ENCODE measurements around the gene SBF2. TPM values are rescaled to one million over a fixed set of nuclear protein-coding genes. Genes with fewer than 3 reads are reported as not detected.
A peak's percentile ranks its signal among the peaks of the same experiment; 100 is the strongest.

Gene SBF2
- total RNA-seq, 2 donors from 2014 or later = 13.4 to 28.8 TPM

DNA sequence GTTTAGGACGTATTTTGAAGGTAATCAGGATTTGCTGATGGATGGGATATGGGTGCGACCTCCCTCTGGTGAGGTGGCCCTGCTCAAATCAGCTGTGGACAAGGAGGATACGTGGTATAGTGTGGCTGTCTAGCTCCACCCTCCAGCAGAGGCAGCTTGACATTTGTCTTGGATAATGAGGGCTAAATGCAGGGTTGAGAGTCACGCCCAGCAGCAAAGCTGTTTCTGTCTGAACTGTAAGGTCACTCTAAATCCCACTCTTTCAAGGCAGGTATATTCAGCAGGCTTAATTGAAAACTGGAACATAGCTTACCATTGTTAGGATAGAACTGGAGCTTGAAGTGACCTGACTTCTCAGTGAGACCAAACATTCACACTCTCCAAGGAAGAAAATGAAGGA, 531.5 kb downstream of the SBF2 start:
- H3K27ac Mint-ChIP-seq = no peak overlapping the region
- H3K36me3 Mint-ChIP-seq (ENCODE audit: insufficient read depth in 2 of 2) = peaks cover 0 to 1% of the 10 kb centered on the region in 2 donors
- DNase-seq = no peak
- H3K4me1 Mint-ChIP-seq (ENCODE audit: low read depth) = peaks cover 40% of the 10 kb centered on the region
- no peaks in the 10 kb centered on the region for H3K27me3 Mint-ChIP-seq (ENCODE audit: low read depth)
- H3K4me3 Mint-ChIP-seq = no peak overlapping the region
- H3K9me3 Mint-ChIP-seq = no peaks in the 10 kb centered on the region
- no peak for ATAC-seq (replicated peaks in 1 of 2)

DNA sequence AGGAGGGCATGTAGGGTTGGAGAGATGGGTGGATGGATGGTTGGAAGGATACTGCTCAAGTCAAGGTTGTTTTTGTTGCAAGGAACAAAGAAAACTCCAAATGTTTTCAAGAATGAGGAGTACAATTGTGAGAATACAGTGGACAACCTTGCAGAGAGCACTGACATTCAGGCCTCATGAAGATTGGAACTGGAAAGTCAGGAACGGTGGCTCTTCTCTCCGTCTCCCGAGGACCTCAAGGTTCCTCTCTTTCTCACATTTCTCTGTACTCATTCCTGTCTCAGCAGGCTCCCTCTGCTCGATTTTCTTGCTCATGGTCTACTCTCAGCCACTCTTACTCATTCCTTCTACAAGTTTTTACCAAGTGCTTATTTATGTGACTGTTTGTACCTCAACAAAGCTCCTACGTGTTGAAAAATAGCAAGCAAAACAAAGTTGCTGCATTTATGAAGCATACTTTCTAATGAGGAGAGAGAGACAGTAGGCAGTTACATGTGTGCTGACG, 532.5 kb downstream of the SBF2 start:
- DNase-seq = no peak
- Mint-ChIP-seq H3K27ac (no peak overlapping the region), H3K4me1 (ENCODE audit: low read depth) (peaks cover 50% of the 10 kb centered on the region), H3K4me3 (peak overlapping the region in 1 of 2 donors; percentile 5), H3K36me3 (ENCODE audit: insufficient read depth in 2 of 2) (peaks cover 0 to 1% of the 10 kb centered on the region in 2 donors), H3K9me3 (no peaks in the 10 kb centered on the region), H3K27me3 (ENCODE audit: low read depth) (no peaks in the 10 kb centered on the region)
- no peak for ATAC-seq (replicated peaks in 1 of 2)

DNA sequence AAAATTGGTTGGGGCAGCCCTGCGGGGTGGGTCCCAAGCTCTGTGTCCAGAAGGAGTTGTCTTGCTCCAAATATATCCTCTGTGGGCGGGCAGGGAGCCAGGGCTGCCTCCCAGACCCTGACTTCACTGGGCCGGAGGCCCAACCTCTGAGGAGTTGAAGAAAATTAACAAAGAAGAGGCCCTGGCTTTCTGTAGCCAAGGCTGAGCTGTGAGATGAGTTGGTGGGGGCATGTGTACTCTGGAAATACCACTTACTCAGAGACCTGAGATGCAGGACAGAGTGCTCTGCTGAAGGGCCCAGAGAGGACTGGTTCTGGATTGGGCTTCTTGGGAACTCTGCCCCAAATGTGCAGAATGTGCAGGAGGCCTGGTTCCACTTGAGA, 533.8 kb downstream of the SBF2 start:
- ATAC-seq (replicated peaks in 1 of 2) (no peak), DNase-seq (no peak)
- H3K27ac Mint-ChIP-seq = no peak overlapping the region
- H3K9me3 Mint-ChIP-seq = no peaks in the 10 kb centered on the region
- peak overlapping the region; percentile 90 to 93 for H3K4me3 Mint-ChIP-seq
- peaks cover 61% of the 10 kb centered on the region for H3K4me1 Mint-ChIP-seq (ENCODE audit: low read depth)
- peaks cover 0 to 1% of the 10 kb centered on the region in 2 donors for H3K36me3 Mint-ChIP-seq (ENCODE audit: insufficient read depth in 2 of 2)
- no peaks in the 10 kb centered on the region for H3K27me3 Mint-ChIP-seq (ENCODE audit: low read depth)

DNA sequence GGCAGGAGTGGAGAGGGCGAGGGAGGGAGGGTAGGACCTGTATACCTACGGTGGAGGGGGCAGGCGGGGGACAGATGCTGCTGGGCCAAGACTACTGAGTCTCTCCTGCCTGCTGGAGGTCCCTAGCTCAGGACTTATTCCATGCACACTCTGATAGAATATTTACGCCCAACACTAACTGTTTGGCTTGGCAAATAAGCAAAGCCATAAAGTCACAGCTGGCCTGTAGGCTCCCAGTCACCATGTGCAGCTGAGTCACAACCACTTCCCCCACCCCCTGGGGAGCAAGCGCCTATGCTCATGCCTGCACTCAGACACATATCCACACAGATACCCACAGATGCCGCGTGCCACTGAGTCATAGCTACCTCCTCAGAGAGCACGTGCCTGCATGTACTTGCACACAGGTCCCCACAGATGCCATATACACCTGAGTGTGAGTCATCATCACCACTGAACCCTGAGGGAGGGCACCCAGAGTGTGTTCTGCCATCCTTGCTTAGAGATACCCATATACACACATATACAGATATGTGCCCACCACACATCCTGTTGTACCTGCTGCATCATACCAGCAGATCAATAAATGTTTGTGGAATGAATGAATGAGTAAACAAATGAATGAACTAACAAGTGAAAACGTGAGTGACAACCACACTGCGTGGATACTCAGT, 534.4 kb downstream of the SBF2 start:
- Mint-ChIP-seq H3K27me3 (ENCODE audit: low read depth) (no peaks in the 10 kb centered on the region), H3K4me3 (peak overlapping the region; percentile 90 to 93), H3K9me3 (no peaks in the 10 kb centered on the region), H3K27ac (peak overlapping the region; percentile 93), H3K36me3 (ENCODE audit: insufficient read depth in 2 of 2) (peaks cover 0 to 1% of the 10 kb centered on the region in 2 donors), H3K4me1 (ENCODE audit: low read depth) (peaks cover 62% of the 10 kb centered on the region)
- peak; percentile 90 to 91 for ATAC-seq (replicated peaks in 1 of 2)
- DNase-seq = peak; percentile 92 to 98

DNA sequence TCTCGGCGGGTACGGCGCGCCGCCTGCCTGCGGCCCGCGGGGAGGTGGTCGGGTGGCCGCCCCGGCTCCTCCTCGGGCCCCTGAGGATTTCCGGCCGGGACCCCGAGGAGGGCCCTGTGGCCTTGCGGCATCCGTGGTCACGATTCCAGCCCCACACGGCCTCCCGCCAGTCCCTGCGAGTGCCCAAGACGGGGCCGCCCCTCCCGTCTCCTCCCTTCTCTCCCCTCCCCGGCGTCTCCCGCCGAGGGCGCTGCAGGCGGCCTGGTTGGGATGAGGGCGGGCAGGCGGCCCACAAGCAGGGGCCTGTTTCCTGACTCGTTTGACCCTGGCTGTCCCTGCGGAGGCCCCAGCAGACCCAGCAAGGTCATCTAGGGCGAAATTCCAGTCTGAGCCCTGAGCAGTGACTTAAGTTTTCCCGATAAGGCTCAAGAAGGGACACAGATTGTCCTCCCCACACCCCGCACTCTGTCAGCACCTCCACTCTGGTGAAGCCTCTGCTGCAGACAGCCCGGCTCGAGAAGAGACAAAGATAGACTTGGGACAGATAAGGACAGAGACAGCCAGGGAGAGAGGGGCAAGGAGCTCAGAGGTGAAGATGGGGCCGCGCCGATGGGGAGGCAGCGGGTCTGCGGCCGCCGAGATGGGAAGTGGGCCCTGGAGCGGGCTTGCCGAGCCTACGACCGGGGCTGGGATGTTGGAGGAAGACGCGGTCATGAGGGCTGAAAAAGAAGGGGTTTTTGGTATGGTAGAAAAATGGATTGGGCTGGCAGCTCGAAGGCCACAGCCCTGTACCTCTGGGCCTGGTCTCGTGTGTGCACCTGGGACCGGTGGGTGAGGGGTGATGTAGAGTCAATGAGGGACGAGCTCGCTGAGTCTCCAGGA, 535.1 kb downstream of the SBF2 start:
- peaks cover 66% of the 10 kb centered on the region for H3K4me1 Mint-ChIP-seq (ENCODE audit: low read depth)
- ATAC-seq (replicated peaks in 1 of 2) (peak; percentile 23 to 24), DNase-seq (peak; percentile 67 to 70)
- no peaks in the 10 kb centered on the region for H3K9me3 Mint-ChIP-seq
- H3K27me3 Mint-ChIP-seq (ENCODE audit: low read depth) = no peaks in the 10 kb centered on the region
- H3K27ac Mint-ChIP-seq = peak overlapping the region; percentile 93
- H3K36me3 Mint-ChIP-seq (ENCODE audit: insufficient read depth in 2 of 2) = peaks cover 0 to 1% of the 10 kb centered on the region in 2 donors
- H3K4me3 Mint-ChIP-seq = peak overlapping the region; percentile 90 to 93

DNA sequence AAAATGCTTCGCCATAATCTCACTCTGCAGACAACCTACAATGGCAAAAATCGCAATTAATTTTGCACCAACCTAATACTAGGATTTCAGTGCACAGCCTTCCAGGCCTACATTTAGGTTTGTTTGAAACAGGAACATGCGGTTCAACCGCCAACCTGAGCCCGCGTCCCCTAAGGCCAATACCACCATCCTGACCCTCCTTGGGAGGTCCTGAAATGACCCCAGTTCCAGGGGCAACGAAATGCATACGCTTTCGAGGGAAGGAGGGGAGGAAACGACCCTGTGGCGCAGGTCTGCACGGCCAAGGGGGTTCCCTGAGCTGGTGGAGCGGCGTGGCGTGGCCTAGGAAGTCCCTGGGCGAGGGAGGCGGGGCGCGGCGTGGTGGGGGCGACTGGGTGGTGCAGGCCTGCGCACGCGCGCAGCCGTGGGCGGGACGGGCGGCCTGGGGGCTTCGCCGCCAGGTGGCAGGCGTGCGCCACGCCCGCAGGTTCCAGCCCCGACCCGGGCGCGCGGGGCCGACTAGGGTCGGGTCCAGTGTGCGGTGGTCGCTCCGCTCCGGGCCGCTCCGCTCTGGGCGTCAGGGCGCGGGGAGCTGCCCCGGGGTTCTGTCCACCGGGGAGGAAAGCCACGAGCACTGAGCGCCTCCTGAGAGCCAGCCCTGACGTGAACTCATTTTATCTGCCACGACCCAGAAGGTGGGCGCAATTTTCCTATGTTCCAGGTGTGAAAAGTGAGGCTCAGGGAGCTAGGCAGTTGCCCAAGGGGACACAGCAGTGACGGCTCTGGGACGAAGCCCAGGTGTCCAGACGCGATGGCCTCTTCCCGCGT, 536.0 kb downstream of the SBF2 start:
- H3K4me1 Mint-ChIP-seq (ENCODE audit: low read depth) = peaks cover 72% of the 10 kb centered on the region
- ATAC-seq (replicated peaks in 1 of 2) (peak; percentile 47 to 59), DNase-seq (peak; percentile 94 to 96)
- peak overlapping the region; percentile 39 for H3K27ac Mint-ChIP-seq
- no peaks in the 10 kb centered on the region for H3K27me3 Mint-ChIP-seq (ENCODE audit: low read depth)
- peak overlapping the region; percentile 90 to 93 for H3K4me3 Mint-ChIP-seq
- no peaks in the 10 kb centered on the region for H3K9me3 Mint-ChIP-seq
- H3K36me3 Mint-ChIP-seq (ENCODE audit: insufficient read depth in 2 of 2) = peaks cover 0 to 1% of the 10 kb centered on the region in 2 donors

DNA sequence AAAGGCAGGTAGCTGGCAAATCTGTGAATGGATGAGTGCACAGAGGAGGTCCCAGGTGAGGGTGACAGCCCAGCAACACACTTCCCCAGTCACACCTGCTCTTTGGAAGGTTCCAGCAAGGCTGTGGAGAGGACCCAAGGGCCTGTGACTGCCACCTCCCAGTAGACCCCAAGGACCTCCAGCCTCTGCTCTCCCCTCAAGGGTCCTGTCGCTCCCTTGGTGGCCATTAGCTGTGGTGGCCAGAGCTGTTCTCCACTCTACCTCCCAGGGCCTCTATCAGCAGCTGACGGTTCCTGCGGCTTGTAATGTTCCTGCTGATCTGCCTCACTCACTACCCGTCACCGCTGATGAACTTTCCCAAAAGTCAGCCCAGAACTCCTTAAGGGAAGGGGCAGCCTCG, 537.1 kb downstream of the SBF2 start:
- DNase-seq (no peak), ATAC-seq (replicated peaks in 1 of 2) (no peak)
- Mint-ChIP-seq H3K4me3 (no peak overlapping the region), H3K4me1 (ENCODE audit: low read depth) (peaks cover 79% of the 10 kb centered on the region), H3K9me3 (no peaks in the 10 kb centered on the region), H3K36me3 (ENCODE audit: insufficient read depth in 2 of 2) (peaks cover 0 to 1% of the 10 kb centered on the region in 2 donors), H3K27ac (no peak overlapping the region), H3K27me3 (ENCODE audit: low read depth) (no peaks in the 10 kb centered on the region)

DNA sequence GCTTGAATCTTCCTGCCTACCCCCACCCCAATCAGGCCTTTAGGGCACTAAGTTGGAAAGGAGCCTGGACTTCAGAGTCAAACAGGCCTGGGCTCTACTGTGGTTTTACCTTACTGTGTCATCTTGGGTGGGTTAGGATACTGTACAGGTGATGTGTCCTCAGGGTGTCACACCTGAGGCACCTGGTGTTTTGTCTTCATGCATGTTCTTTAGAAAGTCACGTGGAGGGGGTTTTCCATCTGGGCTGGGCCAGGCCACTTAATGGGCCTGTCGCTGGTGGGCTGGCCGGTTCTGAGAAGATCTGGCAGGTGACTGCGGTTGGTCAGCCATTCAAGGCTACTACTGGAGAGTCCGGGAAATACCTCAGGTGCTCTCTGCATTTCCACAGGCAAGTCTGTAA, 537.6 kb downstream of the SBF2 start:
- Mint-ChIP-seq H3K4me3 (no peak overlapping the region), H3K9me3 (no peaks in the 10 kb centered on the region), H3K36me3 (ENCODE audit: insufficient read depth in 2 of 2) (peaks cover 0 to 1% of the 10 kb centered on the region in 2 donors), H3K27me3 (ENCODE audit: low read depth) (no peaks in the 10 kb centered on the region), H3K4me1 (ENCODE audit: low read depth) (peaks cover 75% of the 10 kb centered on the region), H3K27ac (no peak overlapping the region)
- ATAC-seq (replicated peaks in 1 of 2) (no peak), DNase-seq (no peak)

DNA sequence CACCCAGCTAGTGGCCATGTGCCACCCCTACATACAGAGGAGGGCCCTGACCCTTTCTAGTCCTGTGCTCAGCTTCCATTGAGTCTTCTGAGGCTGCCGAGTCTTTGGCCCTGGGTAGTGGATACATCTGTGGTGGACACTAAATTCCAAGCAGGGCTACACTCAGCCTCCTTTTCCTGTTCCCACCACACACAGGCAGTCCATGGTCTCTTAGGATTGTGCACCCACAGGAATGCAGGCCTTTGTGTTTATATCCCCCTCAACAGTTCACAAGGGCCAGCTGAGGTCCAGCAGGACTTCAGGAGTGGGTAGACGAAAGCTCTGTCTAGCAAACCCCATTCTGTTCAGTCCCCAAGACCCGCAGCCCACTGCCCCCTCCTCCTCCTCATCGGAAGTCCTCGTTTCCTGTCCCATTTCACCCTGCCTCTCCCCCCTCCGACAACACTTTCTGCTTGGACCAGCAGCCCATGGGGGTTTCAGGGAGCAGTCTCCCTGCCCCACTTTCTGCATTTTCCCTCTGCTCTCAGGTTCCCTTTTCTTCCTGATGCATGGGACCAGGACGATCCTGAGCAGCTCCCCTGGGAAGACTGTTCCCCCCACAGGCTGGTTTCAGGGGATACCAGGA, 538.3 kb downstream of the SBF2 start:
- ATAC-seq (replicated peaks in 1 of 2) (no peak), DNase-seq (no peak)
- Mint-ChIP-seq H3K36me3 (ENCODE audit: insufficient read depth in 2 of 2) (peaks cover 0 to 1% of the 10 kb centered on the region in 2 donors), H3K27me3 (ENCODE audit: low read depth) (no peaks in the 10 kb centered on the region), H3K27ac (no peak overlapping the region), H3K4me3 (no peak overlapping the region), H3K9me3 (no peaks in the 10 kb centered on the region), H3K4me1 (ENCODE audit: low read depth) (peaks cover 68% of the 10 kb centered on the region)

DNA sequence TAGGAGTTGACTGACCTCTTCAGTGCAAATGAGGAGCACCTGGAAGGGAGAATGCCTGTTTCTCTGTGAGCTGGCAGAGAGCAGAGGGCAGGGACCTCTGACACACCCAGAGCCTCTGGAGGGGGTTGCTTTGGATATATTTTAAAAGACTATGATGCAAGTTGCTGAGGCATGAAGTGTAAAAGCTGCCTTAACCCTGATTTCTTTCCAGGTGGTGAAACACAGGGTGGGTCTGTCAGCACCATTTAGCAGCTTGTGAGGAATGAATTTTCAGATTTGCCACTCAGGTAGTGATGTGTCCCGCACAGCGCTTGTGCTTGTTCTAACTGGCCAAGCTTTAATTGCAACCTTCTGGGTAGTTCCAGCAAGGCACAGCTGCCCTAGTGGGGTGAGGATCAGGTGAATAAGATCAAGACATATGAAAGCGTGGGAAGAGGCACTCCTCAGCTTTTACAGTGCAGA, 540.0 kb downstream of the SBF2 start:
- no peaks in the 10 kb centered on the region for H3K27me3 Mint-ChIP-seq (ENCODE audit: low read depth)
- H3K9me3 Mint-ChIP-seq = no peaks in the 10 kb centered on the region
- H3K36me3 Mint-ChIP-seq (ENCODE audit: insufficient read depth in 2 of 2) = peaks cover 0 to 4% of the 10 kb centered on the region in 2 donors
- peaks cover 52% of the 10 kb centered on the region for H3K4me1 Mint-ChIP-seq (ENCODE audit: low read depth)
- ATAC-seq (replicated peaks in 1 of 2) (no peak), DNase-seq (no peak)
- no peak overlapping the region for H3K27ac Mint-ChIP-seq
- H3K4me3 Mint-ChIP-seq = no peak overlapping the region

DNA sequence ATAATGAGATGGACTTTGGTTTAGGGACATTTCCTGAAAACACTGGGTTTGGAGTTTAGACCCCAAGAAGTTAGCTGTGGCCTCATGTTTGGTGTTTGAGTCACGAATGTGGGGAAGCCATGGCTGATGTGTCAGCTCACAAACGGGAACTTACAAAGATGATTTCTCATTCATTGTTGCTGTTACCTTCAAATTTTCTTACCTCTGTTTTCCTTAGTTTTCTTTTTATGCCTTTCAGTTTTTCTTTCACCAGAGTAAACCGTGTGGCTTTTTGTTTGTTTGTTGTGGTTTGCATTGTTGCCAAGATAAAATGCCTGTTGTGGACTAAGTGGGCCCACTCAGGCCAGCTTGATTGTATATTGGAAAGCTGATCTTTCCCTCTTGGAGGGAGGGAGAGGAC, 541.0 kb downstream of the SBF2 start:
- H3K4me1 Mint-ChIP-seq (ENCODE audit: low read depth) = peaks cover 57% of the 10 kb centered on the region
- H3K4me3 Mint-ChIP-seq = peak overlapping the region; percentile 38 to 88
- H3K36me3 Mint-ChIP-seq (ENCODE audit: insufficient read depth in 2 of 2) = peaks cover 0 to 4% of the 10 kb centered on the region in 2 donors
- ATAC-seq (replicated peaks in 1 of 2) = peak; percentile 30 to 49
- peak; percentile 44 to 46 for DNase-seq
- H3K9me3 Mint-ChIP-seq = no peaks in the 10 kb centered on the region
- no peaks in the 10 kb centered on the region for H3K27me3 Mint-ChIP-seq (ENCODE audit: low read depth)
- H3K27ac Mint-ChIP-seq = peak overlapping the region; percentile 94

DNA sequence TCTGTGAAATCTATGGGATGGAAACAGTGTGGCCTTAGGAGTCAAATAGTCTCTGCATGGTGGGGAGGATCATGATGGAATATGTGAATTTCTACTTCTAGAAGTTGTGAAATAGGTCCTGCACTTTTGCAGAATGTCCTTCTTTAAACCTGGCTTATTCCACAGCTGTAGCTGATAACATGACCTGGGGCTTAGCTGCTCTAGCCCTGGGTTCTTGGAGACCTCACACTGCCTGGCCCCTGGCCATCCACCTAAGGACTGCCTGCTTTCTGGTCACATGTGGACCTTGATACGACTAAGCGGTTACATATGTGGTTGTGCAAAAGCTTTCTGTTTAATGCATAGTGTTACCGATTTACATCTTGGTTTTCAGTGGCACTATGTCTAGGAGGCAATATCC, 541.9 kb downstream of the SBF2 start:
- Mint-ChIP-seq H3K4me1 (ENCODE audit: low read depth) (peaks cover 53% of the 10 kb centered on the region), H3K27ac (no peak overlapping the region)
- ATAC-seq (replicated peaks in 1 of 2) = peak; percentile 14 to 37

More for the DNA sequence above, 541.9 kb downstream of the SBF2 start:
- Mint-ChIP-seq H3K27me3 (ENCODE audit: low read depth) (no peaks in the 10 kb centered on the region), H3K9me3 (no peaks in the 10 kb centered on the region), H3K36me3 (ENCODE audit: insufficient read depth in 2 of 2) (peaks cover 0 to 4% of the 10 kb centered on the region in 2 donors), H3K4me3 (no peak overlapping the region)
- DNase-seq = peak in 1 of 2 donors; percentile 15
